GM12878 (cell line): ENCODE results near the gene ZNF662. TPM values are rescaled to one million over a fixed set of nuclear protein-coding genes. Genes with fewer than 3 reads are reported as not detected.

Experiments used
- ATAC-seq: fragments of 200-7000 bp; cut with Tn5 transposase; 3 replicates; pipeline ENCODE4 v1.9.1; 2020; ENCODE audit warnings: mild to moderate bottlenecking, moderate library complexity
- BruUV-seq: library from RNA; stranded (reverse); fragments of 400-500 nt; replicated peaks from 2 replicates; lab custom pipeline; 2021; lab: Mats Ljungman, UMichigan
- CTCF ChIA-PET: fragments of 300-600 bp; sonication (Branson Sonifier 250); formaldehyde crosslinking; extraction: SDS; loops from one replicate; lab custom pipeline; 2021; ENCODE audit warnings: inconsistent platforms; lab: Yijun Ruan, JAX
- POLR2A ChIA-PET: fragments of 350-600 bp; formaldehyde crosslinking; extraction: SDS; loops from one replicate; lab custom pipeline; 2021; ENCODE audit warnings: inconsistent platforms; lab: Charles Lee
- RAD21 ChIA-PET: fragments of 300-600 bp; sonication (Branson Sonifier 250); formaldehyde crosslinking; loops from one replicate; lab custom pipeline; 2023; ENCODE audit warnings: antibody characterized with exemption; ENCODE audit not compliant: unreplicated experiment; lab: Charles Lee
- SMC1A ChIA-PET: fragments of 300-600 bp; sonication (Branson Sonifier 250); formaldehyde crosslinking; loops from one replicate; lab custom pipeline; 2023; ENCODE audit not compliant: unreplicated experiment, uncharacterized antibody; lab: Charles Lee
- DNase-seq: peaks from one replicate; pipeline ENCODE4 v3.0.0-alpha.2; 2011; ENCODE audit warnings: low read depth, low spot score
- FAIRE-seq: peaks from 3 replicates; lab custom pipeline; 2011; peaks lifted over from hg19 to GRCh38; lab: Jason Lieb, UNC
- H2AFZ ChIP-seq: 2 replicates; pipeline ENCODE4 v1.6.0; 2011; ENCODE audit warnings: low read depth, low read length, control low read depth; ENCODE audit not compliant: control insufficient read depth
- H3K27ac ChIP-seq: 2 replicates; pipeline ENCODE4 v1.5.1; 2011; ENCODE audit warnings: control low read depth; ENCODE audit not compliant: control insufficient read depth, insufficient read depth
- H3K27me3 ChIP-seq, 2 experiments: replicated peaks in 1 of 2; 2 replicates each; pipeline versions ENCODE4 v1.6.0 to v1.6.1; 2011; ENCODE audit warnings: low read length in 1 of 2; ENCODE audit not compliant: control insufficient read depth in 2 of 2, insufficient read depth in 2 of 2
- H3K36me3 ChIP-seq, 2 experiments: 2 replicates each; pipeline ENCODE4 v1.5.1; 2011; ENCODE audit warnings: low read length in 1 of 2; ENCODE audit not compliant: control insufficient read depth in 2 of 2, insufficient read depth in 2 of 2
- H3K4me1 ChIP-seq: 2 replicates; pipeline ENCODE4 v1.6.1; 2011; ENCODE audit warnings: mild to moderate bottlenecking, low read length, moderate library complexity, mixed read lengths; ENCODE audit not compliant: control insufficient read depth, insufficient read depth
- H3K4me2 ChIP-seq: 2 replicates; pipeline ENCODE4 v1.6.0; 2011; ENCODE audit warnings: control low read depth; ENCODE audit not compliant: control insufficient read depth, insufficient read depth
- H3K4me3 ChIP-seq: fragments of 200-600 bp; sonication (generic); 2 replicates; pipeline ENCODE4 v1.5.1; 2016
- H3K79me2 ChIP-seq: 2 replicates; pipeline ENCODE4 v1.6.0; 2011; ENCODE audit warnings: low read length; ENCODE audit not compliant: control insufficient read depth, insufficient read depth
- H3K9ac ChIP-seq: 2 replicates; pipeline ENCODE4 v1.8.0; 2011; ENCODE audit warnings: low read length, control low read depth, mixed read lengths; ENCODE audit not compliant: control insufficient read depth, insufficient read depth
- H3K9me3 ChIP-seq: replicated peaks from 3 replicates; pipeline ENCODE4 v1.5.1; 2011; ENCODE audit warnings: mild to moderate bottlenecking, low read length; ENCODE audit not compliant: control insufficient read depth, insufficient read depth
- H4K20me1 ChIP-seq: 2 replicates; pipeline ENCODE4 v1.6.0; 2011; ENCODE audit not compliant: control insufficient read depth, insufficient read depth
- CBFB ChIP-seq: IDR thresholded peaks from 2 replicates; pipeline ENCODE4 v1.6.1; 2016; ENCODE audit warnings: antibody characterized with exemption, low read depth
- DPF2 ChIP-seq: fragments of 450-650 bp; IDR thresholded peaks from 2 replicates; pipeline ENCODE4 v1.6.1; 2017; ENCODE audit warnings: mild to moderate bottlenecking
- E2F8 ChIP-seq: fragments of 450-650 bp; IDR thresholded peaks from 2 replicates; pipeline ENCODE4 v1.6.1; 2018; ENCODE audit warnings: mild to moderate bottlenecking, low read depth, moderate library complexity; ENCODE audit not compliant: partially characterized antibody
- ETV6 ChIP-seq, 2 experiments: fragments of 450-650 bp in 1 of 2; IDR thresholded peaks in 1 of 2; conservative IDR thresholded peaks in 1 of 2; 2 replicates each; pipeline ENCODE4 v1.6.1; 2014; ENCODE audit warnings: antibody characterized with exemption in 1 of 2, borderline replicate concordance in 1 of 2, low read depth in 1 of 2, mild to moderate bottlenecking in 1 of 2, moderate library complexity in 1 of 2
- GATAD2B ChIP-seq: fragments of 450-650 bp; conservative IDR thresholded peaks from 2 replicates; pipeline ENCODE4 v1.6.1; 2017; ENCODE audit warnings: low read depth, mild to moderate bottlenecking, moderate library complexity
- IRF5 ChIP-seq: fragments of 450-650 bp; IDR thresholded peaks from 2 replicates; pipeline ENCODE4 v1.6.1; 2017; ENCODE audit warnings: borderline replicate concordance
- KDM1A ChIP-seq: fragments of 200-600 bp; sonication (generic); IDR thresholded peaks from 2 replicates; pipeline ENCODE4 v1.6.1; 2016; ENCODE audit warnings: borderline replicate concordance
- MEF2B ChIP-seq: fragments of 450-650 bp; IDR thresholded peaks from 2 replicates; pipeline ENCODE4 v1.6.1; 2018; ENCODE audit warnings: mild to moderate bottlenecking, moderate library complexity; ENCODE audit not compliant: partially characterized antibody, poor library complexity, severe bottlenecking
- PAX5 ChIP-seq: IDR thresholded peaks from 2 replicates; pipeline ENCODE4 v1.6.1; 2011; ENCODE audit warnings: low read depth, low read length, borderline replicate concordance
- SKIL ChIP-seq: fragments of 450-650 bp; IDR thresholded peaks from 2 replicates; pipeline ENCODE4 v1.6.1; 2017; ENCODE audit warnings: mild to moderate bottlenecking, low read depth, inconsistent platforms; ENCODE audit not compliant: poor library complexity, severe bottlenecking
- ZNF24 ChIP-seq: fragments of 450-650 bp; IDR thresholded peaks from 2 replicates; pipeline ENCODE4 v1.6.1; 2017; ENCODE audit warnings: antibody characterized with exemption, mild to moderate bottlenecking
- ZNF622 ChIP-seq: fragments of 450-650 bp; IDR thresholded peaks from 2 replicates; pipeline ENCODE4 v1.6.1; 2017; ENCODE audit warnings: mild to moderate bottlenecking, inconsistent platforms
- WGBS: methylation state at CpG from one replicate; pipeline ENCODE4 v1.1.6; 2016; ENCODE audit warnings: low lambda C conversion rate; ENCODE audit not compliant: insufficient replicate concordance, insufficient coverage; ENCODE audit errors: missing lambda C conversion rate; 5-methylcytosine and 5-hydroxymethylcytosine counted together
- in situ Hi-C: fragments of 300-500 bp; cut with MboI; formaldehyde crosslinking; loops from 9 replicates; pipeline ENCODE4 v1.14.3; 2018; ENCODE audit warnings: mixed read lengths
- intact Hi-C: fragments of 100-400 bp; cut with micrococcal nuclease; formaldehyde crosslinking; loops from one replicate; pipeline ENCODE4 v1.14.2; 2022; ENCODE audit not compliant: unreplicated experiment
- polyA plus RNA-seq, 11 experiments: library from polyadenylated mRNA; depleted of rRNA in 4 of 11; unstranded in 6 of 11; stranded (reverse) in 5 of 11; fragments of >200 nt; fragmentation: Nextera tagmentation in 4 of 11; fragmentation: Illumina TruSeq in 1 of 11; extraction: Ambion mirVana in 4 of 11; extraction: Trizol in 1 of 11; gene quantifications; 1 replicate in 1 of 11; 2 replicates in 10 of 11; pipeline versions ENCODE4 v1.2.1 to v1.2.3, GENCODE V29; 2011 to 2016; ENCODE audit warnings: inconsistent platforms in 2 of 11, missing spikeins in 2 of 11, low read depth in 1 of 11
- total RNA-seq, 4 experiments: library from RNA; depleted of rRNA in 3 of 4; stranded (reverse); fragments of >200 nt in 3 of 4; fragmentation: Illumina TruSeq in 1 of 4; extraction: Trizol in 1 of 4; gene quantifications; 2 replicates each; pipeline versions ENCODE4 v1.2.1 to v1.2.3, GENCODE V29; 2013 to 2021
- TF ChIP-seq, protein P1 (sequence below): fragments of 450-650 bp; IDR thresholded peaks from 2 replicates; pipeline ENCODE4 v1.6.1; 2017; ENCODE audit warnings: antibody characterized with exemption, mild to moderate bottlenecking, moderate library complexity

ZNF662 gene
- total and polyA plus RNA-seq, 10 of the 15 experiments (the other 5 are each of a cell fraction or from before 2014, with no cell fraction given): not detected

DNA sequence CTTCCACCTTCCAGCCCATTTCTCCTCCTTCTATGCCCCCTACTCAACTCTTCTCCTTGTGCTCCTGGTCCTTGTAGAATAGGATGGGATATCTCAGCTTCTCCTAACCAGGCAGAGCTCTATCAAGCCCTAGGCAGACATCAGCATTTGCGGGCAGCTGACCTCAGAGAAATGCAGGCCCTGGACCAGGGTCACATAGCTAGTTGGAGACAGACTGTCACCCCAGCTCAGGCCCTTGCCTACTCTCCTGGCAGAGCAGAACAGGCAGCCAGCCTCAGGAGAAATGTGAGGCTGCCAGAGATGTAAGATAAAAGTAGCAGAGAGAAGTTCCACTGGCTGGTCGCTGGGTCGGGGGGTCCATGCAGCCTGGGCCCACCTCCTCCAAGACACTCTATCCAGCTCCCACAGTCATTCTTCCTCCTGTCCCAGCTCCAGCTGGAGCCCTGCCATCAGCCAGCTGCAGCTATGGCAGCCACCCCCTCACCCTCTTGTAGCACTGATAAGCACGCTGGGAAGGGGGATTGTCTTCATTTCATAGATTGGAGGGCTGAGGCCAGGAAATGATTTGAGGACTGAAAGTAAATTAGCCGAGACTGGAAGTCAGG lies 34.2 kb upstream of the ZNF662 start (continued):
- TF ChIP-seq, protein P1, sequence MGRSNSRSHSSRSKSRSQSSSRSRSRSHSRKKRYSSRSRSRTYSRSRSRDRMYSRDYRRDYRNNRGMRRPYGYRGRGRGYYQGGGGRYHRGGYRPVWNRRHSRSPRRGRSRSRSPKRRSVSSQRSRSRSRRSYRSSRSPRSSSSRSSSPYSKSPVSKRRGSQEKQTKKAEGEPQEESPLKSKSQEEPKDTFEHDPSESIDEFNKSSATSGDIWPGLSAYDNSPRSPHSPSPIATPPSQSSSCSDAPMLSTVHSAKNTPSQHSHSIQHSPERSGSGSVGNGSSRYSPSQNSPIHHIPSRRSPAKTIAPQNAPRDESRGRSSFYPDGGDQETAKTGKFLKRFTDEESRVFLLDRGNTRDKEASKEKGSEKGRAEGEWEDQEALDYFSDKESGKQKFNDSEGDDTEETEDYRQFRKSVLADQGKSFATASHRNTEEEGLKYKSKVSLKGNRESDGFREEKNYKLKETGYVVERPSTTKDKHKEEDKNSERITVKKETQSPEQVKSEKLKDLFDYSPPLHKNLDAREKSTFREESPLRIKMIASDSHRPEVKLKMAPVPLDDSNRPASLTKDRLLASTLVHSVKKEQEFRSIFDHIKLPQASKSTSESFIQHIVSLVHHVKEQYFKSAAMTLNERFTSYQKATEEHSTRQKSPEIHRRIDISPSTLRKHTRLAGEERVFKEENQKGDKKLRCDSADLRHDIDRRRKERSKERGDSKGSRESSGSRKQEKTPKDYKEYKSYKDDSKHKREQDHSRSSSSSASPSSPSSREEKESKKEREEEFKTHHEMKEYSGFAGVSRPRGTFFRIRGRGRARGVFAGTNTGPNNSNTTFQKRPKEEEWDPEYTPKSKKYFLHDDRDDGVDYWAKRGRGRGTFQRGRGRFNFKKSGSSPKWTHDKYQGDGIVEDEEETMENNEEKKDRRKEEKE: no peak
- TF ChIP-seq DPF2 (no peak), GATAD2B (no peak)

DNA sequence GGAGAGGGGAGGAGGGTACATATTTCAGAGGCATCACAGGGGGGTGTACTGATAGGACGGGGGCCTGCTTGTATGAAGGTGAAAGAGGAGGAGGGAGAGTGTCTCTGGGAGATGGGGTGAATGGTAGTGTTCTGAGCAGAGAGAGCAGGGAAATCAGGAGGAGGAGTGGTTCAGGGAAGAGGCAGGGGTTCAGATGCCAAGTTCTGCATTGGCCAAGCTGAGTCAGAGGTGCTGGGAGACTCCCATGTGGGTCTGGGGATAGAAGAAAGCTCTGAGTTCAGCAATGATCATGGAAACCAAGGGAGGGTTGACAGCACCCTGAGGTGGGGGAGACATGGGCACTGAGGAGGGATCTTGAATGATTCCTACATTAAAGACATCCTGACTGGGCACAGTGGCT lies 33.2 kb upstream of the ZNF662 start:
- no peak for DNase-seq
- no peak for FAIRE-seq
- POLR2A ChIA-PET: no interaction called here
- intact Hi-C loops (no loop called here), in situ Hi-C loops (no loop called here)
- Histone ChIP-seq H3K4me1 (no peaks in the 10 kb centered on the region), H3K27me3 (no peaks in the 10 kb centered on the region), H3K9me3 (no peaks in the 10 kb centered on the region), H3K4me3 (no peak overlapping the region), H3K9ac (no peak overlapping the region), H3K79me2 (no peaks in the 10 kb centered on the region), H4K20me1 (no peaks in the 10 kb centered on the region), H2AFZ (no peak overlapping the region), H3K4me2 (no peak overlapping the region), H3K27ac (no peak overlapping the region), H3K36me3 (no peaks in the 10 kb centered on the region)
- no TSS peak for BruUV-seq
- RAD21 ChIA-PET: no interaction called here
- WGBS: 9% methylated on average over 1 of the region's 1 CpG
- ATAC-seq: no peak
- SMC1A ChIA-PET: no interaction called here
- CTCF ChIA-PET: interaction anchor here (0.6 kb wide), 1 partner anchor 33 kb away, joined by 3 read pairs; no protein-coding TSS in a partner anchor
- TF ChIP-seq ETV6 (conservative IDR thresholded peaks at IDR 0.05 in 1 of 2, IDR thresholded peaks at IDR 0.05 in 1 of 2; ENCODE audit: borderline replicate concordance in 1 of 2, low read depth in 1 of 2) (no peak), ZNF24 (no peak), KDM1A (no peak), MEF2B (no peak), CBFB (no peak), IRF5 (no peak), ZNF622 (no peak), E2F8 (no peak), PAX5 (no peak), SKIL (no peak)
